HG03196 (cell line): ENCODE results near the gene EDC4.
"Not testable (repeated sequence)": the region's sequence is repeated elsewhere in the genome, so short reads cannot be mapped to it uniquely, and the experiment has no call there.

Experiments used
- ATAC-seq: cut with Tn5 transposase; IDR thresholded peaks from one replicate; pipeline ENCODE4 v1.9.1; 2021; ENCODE audit not compliant: unreplicated experiment

The EDC4 gene

DNA sequence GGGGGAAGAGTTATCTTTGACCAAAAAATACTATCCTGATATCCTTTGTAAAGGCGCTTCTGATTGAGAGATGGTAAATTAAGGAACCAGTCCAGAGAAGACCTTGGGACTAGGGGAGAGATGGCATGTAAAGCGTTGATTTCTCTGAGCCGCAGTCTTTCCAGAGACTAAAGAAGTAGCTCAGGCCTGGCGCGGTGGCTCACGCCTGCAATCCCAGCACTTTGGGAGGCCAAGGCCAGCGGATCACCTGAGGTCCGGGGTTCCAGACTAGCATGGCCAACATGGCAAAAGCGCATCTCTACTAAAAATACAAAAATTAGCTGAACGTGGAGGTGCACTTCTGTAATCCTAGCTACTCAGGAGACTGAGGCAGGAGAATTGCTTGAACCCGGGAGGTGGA is 24.7 kb upstream of the EDC4 start:
- ATAC-seq, result no peak

DNA sequence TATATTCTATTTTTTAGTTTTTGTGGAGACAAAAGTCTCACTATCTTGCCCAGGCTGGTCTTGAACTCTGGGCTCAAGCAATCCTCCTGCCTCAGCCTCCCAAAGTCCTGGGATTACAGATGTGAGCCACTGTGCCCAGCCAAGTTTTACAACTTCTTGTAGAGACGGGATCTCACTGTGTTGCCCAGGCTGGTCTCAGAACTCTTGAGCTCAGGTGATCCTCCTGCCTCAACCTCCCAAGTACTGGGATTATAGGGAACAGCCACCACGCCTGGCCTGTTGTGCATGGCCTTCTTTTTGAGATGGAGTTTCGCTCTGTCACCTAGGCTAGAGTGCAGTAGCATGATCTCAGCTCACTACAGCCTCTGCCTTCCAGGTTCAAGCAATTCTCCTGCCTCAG is 19.2 kb upstream of the EDC4 start:
- ATAC-seq, result no peak

DNA sequence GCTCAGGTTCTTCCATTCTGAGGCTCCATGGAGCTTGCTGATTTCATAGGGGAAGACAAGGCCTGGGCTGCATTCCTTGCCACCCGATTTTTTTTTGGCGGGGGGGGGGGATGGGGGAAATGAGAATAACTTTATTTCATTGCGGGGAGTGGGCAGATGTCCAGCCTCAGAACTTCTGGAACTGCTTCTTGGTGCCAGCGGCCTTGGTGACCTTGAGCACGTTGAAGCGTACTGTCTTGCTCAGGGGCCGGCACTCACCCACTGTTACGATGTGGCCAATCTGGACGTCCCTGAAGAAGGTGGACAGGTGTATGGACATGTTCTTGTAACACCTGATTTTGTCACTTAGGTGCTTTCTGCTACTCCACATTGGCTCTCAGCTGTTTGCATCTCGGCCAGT is 17.1 kb upstream of the EDC4 start:
- ATAC-seq, result no peak

DNA sequence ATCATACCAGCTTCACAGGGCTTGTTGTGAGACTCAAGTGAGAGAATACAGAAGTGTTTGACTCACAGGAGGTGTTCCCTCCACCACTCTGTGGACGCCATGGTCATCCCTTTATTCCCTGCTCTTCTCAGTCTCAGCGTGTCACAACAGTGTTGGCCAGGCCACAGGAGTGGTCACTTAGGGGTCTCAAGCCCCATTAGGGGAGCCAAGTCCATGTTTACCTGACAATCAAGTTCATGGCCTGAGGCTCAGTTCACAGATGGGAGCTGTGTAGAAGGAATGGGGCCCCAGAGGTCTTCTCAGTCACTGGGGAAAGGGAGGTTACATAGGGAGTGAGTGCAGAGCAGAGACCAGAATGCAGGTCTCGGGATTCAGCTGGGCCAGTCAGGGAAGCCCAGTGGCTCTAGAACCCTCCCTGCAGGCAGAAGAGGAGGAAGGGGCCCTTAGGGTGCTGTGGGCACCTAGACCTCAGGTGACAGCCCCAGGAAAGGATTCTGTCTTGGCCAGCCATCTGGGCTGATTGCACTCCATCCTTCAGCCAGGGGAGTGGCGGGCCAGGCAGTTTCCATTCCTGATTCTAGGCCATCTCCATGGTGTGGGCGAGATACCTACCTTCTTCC is 15.8 kb upstream of the EDC4 start:
- no peak for ATAC-seq

DNA sequence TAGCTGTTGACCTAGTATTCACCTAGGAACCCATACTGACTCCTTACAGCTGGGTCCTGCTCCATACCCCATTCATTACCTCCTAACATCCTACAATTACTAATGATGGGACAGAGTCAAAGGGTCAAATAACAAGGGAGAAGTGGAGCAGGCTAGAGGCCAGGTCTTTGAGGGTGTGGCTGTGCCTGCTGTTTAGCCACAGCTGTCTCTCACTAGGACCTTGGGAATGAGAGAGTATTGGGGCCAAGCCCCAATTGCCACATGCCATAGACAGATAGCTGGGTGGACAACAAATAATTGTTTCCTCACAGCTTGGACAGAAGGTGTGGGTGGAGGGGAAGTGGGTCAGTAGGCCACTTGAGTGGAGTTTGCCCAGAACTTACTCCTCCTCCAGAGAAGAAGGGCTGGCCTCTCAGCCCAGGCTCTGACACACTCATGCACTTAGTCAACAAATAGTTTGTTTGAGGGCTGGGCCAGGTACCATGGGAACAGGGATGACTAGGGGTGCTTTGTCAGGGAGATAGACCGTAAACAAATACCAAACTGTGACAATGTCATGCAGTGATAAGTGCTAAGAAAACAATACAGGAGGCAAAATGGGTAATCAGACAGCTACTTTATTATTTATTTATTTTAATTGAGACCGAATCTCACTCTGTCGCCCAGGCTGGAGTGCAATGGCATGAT is 15.2 kb upstream of the EDC4 start:
- ATAC-seq, result no peak

DNA sequence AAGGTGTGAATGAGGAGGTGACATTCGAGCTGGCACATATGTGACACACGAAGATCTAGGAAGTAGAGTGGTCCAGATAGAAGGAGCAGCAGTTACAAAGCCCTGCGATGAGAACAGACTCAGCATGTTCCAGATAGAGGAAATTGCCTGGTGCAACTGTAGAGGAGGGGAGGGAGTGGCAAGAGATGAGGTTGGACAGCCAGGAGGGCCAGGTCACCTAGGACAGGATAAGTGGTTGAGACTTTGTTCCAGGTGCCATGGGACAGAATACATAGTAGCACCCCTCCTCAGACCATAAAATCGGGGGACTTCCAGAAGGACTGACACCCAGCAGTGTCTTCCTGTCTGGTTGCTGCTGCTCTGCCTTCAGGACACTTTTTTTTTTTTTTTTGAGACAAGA is 14.4 kb upstream of the EDC4 start:
- ATAC-seq, result no peak

DNA sequence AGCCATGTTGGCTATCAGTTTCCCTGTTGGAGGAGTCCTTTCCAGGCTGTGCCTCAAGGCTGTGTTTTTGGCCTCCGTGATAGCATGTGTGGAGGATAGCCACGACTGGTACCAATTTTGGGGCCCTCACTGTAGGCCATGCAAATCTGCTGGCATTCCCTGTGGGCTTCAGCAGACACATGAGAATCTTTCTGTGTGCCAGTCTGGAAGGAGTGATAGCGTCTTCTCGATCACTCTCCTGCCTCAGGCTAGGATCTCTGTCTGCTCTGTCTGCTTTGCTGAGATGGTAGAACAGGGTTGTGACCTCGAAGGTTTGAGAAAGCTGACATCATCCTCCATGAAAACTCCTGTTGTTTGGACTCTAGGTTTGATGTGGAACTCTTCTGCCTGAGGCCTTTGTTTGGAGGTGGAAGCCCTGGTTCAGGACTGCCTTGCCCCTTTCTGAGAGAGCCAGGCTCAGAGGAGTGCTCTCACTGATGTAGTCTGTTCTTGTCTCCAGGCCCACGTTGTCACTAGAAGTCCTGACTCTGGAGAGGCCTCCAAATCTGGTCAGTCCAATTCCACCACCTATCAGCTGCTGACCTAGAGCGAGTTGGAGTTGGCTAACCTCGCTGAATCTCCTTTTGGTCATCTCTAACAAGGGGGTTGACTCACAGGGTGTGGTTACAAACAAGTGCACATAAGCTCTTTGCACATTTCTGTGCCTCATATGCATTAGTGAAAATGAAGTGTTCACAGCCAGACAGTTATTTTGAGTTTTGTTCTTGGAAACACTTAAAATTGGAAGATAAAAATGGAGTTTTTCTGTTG is 12.1 kb upstream of the EDC4 start:
- ATAC-seq, result no peak

DNA sequence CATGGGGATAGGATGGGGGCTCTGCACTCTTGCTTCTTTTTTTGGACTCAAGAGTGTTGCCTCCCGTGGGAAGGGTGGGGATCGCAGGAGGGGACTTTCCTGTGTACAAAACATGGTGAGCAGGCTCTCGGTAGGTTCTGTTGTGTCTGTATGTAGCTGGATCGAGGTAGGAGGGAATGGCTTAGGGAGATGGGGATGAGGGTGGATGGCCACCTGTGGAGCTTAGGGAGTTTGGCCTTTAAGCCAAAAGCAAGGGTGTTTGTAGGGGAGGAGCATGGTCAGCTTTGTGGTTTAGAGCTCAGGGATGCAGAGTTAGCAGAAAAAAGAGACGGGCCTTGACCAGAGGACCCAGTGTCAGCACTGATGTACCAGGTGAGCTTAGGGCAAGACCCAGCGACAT is 11.0 kb upstream of the EDC4 start:
- ATAC-seq, result no peak

DNA sequence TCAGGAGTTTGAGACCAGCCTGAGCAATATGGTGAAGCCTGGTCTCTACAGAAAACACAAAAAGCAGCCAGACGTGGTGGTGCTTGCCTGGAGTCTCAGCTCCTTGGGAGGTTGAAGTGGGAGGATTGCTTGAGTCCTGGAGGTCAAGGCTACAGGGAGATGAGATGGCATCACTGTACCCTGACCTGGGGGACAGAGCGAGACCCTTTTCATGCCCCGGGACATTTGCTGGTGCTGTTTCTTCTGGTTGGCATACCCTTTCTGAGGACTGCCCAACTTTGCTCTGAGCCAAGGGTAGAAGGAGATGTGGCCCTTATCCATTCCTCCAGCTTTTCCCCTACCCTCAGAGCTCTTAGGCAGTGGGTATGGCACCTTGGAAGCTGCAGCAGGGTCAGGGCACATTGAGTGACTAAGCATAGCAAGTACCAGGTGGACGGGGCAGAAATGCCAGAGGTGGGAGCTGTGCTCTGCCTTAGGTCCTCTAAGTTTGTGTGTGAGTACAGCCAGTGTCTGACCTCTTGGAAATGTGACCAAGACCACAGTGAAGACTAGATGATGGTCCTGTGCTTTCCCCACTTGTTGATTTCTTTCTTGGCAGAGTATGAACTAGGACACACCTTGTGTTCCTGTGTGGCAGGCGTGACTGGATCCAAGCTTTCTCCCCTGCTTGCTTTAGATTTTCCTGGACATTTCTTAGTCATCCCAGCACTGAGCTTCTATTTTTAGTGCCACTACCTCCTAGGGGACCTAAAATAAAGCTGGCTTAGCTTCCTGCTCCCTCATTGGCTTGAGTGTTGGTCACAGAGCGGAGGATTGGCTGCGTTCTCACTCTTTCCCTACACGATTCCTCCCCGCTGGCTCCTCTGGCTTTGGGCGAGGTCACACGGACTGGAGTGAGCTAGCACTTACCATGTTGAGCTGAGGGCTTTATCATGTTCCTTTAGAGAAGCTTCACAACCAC is 9.9 kb upstream of the EDC4 start:
- ATAC-seq, result no peak

DNA sequence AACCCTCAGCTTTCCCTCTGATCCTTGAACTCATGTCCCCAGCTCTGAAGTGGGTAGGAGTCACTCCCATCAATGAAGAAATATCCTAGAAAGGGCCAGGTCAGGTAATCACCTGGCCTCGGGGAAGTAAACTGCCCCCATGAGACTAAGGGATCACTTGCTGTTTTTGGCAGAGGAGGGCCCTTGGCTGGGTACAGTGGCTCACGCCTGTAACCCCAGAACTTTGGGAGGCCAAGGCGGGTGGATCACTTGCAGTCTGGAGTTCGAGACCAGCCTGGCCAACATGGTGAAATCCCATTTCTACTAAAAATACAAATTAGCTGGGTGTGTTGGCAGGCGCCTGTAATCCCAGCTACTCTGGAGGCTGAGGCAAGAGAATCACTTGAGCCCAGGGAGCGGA is 8.8 kb upstream of the EDC4 start:
- not testable (repeated sequence) for ATAC-seq

DNA sequence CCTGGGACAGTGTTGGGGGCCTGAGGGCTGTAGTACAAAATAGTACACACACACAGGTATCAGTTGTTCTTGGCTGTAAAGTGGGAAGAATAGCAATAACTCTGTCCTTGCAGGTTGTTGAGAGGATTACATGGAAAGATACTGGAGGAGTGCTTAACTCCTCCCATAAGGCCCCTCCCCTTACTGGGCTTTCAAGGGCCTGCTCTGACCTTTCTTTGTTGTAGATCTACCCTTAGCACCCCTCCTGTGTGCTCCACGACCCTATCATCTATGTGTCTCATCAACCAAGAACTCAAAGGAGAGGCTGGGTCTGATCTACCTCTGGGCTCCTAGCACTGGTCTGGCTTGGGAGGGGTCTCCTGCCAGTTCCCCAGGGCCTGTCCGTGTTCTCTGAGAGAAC is 8.3 kb upstream of the EDC4 start:
- ATAC-seq, result no peak

DNA sequence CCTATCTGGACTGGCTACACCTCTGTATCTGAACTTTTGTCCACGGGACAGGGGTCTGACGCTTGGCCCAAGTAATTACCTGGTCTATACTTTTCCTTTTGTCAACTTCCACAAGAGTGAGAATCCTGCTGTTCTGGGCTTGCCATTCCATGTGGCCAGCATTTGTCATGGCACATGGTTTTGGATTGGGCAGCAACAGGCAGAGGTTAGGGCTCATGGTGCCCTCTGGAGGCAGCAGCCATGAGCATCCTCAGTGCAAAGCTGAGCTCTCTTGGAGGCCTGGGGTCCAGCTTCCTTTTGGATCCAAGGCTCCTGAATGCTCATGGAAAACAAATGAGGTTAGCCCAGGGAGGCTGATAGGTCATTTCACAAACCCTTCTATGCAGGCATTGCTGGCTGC is 7.5 kb upstream of the EDC4 start:
- ATAC-seq, result no peak

DNA sequence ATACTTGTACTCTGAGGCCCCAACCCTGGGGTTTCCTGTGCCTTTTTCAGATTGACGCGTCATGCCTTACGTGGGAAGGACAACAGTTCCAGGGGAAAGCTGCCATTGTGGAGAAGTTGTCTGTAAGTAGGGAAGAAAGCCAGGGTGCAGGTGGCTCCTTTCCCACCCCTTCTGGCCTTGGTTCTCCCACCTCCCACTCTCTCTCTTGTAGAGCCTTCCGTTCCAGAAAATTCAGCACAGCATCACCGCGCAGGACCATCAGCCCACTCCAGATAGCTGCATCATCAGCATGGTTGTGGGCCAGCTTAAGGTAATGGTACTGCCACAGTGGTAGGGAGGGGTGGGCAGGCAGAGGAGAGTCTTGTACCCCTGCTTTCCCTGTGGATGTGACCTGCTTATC is 4.6 kb upstream of the EDC4 start:
- no peak for ATAC-seq

DNA sequence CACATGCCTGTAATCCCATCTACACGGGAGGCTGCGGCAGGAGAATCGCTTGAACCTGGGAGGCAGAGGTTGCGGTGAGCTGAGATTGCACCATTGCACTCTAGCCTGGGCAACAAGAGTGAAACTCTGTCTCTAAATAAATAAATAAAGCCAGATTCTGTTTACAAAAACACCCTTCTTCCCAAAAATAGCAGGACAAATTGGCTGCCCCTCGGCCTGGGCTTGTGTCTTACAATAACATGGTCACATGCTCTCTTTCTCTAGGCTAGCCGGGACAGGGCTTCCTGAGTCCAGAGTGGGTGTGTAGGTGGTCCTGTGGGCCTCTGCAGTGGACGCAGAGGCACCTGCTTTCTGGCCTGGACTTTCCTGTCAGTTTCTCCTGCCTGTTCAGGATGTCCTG is 3.2 kb upstream of the EDC4 start:
- ATAC-seq, result no peak

DNA sequence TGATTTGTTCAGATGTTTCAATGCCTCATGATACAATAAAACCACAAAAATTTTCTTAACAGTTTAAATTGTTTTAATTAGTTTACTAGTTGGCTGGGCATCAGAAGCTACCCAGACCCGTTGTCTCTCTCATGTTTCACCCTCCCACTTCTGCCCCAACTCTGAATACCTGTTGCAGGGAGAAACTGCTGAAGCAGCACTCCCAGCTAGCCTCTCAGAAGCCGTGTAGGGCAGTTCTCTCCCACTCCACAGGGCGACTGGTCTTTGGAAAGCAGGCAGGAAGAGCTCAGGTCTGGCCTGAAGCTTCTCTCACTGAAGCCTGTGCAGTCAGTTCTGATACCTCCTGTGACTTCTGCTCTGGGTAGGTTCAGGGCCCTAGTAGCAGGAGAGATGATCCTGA is 1.6 kb upstream of the EDC4 start:
- no peak for ATAC-seq

DNA sequence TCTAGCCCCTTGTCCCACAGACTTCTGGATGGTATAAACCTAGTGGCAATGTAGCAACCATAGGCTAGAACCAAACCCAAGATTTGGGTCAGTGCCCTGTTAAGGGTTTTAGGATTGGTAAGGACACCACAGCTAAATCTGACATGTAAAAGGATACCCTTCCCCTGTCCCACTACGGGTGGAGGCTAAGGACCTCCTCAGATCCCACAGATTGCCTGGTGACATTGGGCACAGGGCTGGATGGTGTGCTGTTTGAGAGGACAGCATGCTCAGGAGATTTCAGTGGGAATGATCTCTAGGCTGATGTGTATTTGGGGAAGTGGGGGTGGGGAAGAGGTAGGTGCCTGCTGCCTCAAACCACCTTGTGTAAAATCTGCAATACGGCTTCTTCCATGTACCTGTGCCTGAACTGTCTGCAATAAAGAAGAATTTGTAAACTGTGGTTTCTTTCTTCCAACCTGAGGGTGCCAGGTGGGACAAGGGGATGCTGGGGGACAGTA is 671 bp upstream of the EDC4 start:
- no peak for ATAC-seq

DNA sequence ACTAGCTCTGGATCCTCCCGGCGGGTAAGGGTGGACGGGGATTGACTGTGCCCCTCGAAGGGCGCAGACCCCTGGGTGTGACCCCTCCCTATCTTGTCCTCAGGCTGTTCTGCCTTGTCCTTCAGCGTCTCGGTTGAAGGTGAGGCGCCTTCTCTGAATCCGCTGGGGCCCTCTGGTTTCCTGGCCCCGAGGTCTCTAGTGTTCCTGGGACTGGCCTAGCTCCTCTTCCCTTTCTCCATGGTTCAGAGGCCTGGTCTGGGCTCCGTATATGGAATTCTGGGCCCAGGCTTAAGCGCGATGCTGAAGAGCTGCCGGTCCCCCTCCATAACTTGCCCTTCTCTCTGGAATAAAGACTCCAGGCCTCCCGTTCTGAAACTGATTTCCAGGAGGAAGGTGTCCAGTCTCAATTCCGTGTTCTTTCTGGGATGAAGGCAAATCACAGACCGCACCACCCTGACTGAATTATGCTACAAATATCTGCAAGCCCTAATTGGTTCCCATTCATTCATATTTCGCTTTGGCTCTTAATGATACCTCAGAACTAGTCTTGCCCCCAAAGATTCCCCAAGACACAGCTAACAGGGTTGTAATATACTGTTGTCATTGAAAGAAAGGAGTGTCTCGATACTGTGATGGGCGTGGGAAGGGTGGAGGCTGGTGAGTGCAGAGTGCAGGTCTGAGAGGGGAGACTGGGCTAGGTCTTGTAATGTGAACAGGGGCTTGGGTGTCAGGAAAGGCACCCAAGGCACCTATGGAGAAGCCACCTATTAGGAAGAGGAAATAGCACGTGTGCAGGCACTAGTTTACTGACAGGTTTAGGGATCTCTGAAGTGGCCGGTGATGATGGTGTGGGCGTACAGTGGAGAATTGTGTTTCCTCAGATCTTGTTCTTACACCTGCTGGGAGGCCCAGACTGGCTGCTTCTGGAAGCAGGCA is 851 bp downstream of the EDC4 start:
- ATAC-seq, result peak; percentile 5

DNA sequence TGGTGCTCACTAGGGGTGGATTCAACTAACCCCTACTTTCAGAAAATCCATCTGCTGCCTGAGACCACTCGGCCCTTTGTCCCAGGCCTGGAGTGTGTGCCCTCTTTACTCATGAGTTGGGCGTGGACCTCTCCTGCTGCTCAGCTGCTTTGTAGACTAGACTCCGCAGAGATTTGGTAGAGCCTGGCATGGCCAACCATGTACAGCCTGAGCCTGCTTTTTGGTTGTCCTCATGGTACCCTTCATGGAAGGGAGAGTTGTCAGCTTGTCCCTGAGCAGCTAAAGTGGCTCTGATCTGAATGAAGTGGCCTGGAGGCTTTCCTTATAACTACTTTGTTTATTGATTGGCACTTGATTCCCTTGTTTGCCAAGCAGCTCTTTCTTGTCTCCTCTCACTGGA is 1.5 kb downstream of the EDC4 start:
- ATAC-seq, result no peak

DNA sequence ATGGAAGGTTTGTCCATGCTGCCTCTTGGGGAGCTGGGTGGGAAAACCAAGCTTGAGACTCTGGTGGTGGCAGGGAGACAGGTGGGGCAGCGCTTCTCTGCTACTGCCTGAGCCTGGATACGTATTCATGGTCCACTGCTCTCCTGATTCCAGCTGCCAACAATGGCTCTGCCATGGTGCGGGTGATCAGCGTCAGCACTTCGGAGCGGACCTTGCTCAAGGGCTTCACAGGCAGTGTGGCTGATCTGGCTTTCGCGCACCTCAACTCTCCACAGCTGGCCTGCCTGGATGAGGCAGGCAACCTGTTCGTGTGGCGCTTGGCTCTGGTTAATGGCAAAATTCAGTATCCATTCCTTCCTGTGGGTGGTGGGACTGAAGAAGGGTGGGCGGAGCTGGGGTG is 4.2 kb downstream of the EDC4 start:
- no peak for ATAC-seq

DNA sequence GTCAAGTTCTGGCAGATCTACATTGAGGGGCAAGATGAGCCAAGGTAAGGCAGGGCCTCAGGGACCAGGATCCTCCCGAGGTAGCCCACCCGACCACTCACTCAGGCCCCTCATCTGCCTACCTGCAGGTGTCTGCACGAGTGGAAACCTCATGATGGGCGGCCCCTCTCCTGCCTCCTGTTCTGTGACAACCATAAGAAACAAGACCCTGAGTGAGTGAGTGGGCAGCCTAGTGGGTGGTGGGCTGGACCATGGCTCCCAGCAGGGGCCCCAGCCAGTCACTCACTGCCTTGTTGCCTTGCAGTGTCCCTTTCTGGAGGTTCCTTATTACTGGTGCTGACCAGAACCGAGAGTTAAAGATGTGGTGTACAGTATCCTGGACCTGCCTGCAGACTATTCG is 5.4 kb downstream of the EDC4 start:
- no peak for ATAC-seq
